Chondrocyte (in vitro differentiated cells): ENCODE data around the gene CAPRIN1. TPM values are rescaled to one million over a fixed set of nuclear protein-coding genes. Genes with fewer than 3 reads are reported as not detected.

ENCODE experiments used
- DNase-seq: peaks from one replicate; pipeline ENCODE4 v3.0.0; 2021; ENCODE audit warnings: mixed read lengths, low spot score
- H3K27ac Mint-ChIP-seq: one replicate; pipeline ENCODE4 v1.8.0; 2021; ENCODE audit warnings: mild to moderate bottlenecking, moderate library complexity, mixed read lengths; ENCODE audit not compliant: unreplicated experiment
- H3K27me3 Mint-ChIP-seq: 2 replicates; pipeline ENCODE4 v1.8.0; 2021; ENCODE audit warnings: low read depth, mixed read lengths
- H3K36me3 Mint-ChIP-seq: 2 replicates; pipeline ENCODE4 v1.8.0; 2021; ENCODE audit warnings: low read depth, mixed read lengths
- H3K4me1 Mint-ChIP-seq: 2 replicates; pipeline ENCODE4 v1.8.0; 2021; ENCODE audit warnings: low read depth, mild to moderate bottlenecking, mixed read lengths
- H3K4me3 Mint-ChIP-seq: one replicate; pipeline ENCODE4 v1.8.0; 2021; ENCODE audit warnings: mild to moderate bottlenecking, moderate library complexity, mixed read lengths; ENCODE audit not compliant: unreplicated experiment
- H3K9me3 Mint-ChIP-seq: 2 replicates; pipeline ENCODE4 v1.8.0; 2021; ENCODE audit warnings: low read depth, mixed read lengths
- CTCF ChIP-seq: fragments of 200-600 bp; sonication (generic); IDR thresholded peaks from 2 replicates; pipeline ENCODE4 v1.5.0; 2021; ENCODE audit warnings: antibody characterized with exemption, mild to moderate bottlenecking, moderate library complexity
- total RNA-seq: library from RNA; stranded (reverse); gene quantifications from 3 replicates; pipeline ENCODE4 v1.2.1, GENCODE V29; 2021

The CAPRIN1 gene
- total RNA-seq, 1 donor from 2014 or later, result 197 TPM

DNA sequence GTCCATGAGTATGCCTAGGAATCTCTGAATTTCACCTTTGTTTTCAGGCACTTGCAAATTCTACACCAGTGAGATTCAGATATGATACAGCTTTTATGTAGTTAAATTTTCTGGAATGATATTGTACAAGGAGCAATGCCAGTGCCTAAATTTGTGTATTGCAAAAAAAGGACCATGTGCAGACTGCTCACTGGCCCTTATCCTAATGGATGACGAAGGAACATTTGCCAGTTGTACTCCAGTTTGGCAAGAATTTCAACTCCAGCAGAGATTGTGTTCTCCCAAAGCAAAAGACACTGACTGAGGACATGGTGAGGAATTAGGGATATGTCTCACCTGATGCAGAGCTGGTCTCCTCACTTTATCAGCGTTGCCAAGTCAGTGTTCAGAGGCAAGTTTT is 62.5 kb downstream of the CAPRIN1 start:
- Mint-ChIP-seq H3K4me3 (no peak overlapping the region), H3K4me1 (no peaks in the 10 kb centered on the region), H3K27me3 (no peaks in the 10 kb centered on the region), H3K36me3 (peaks cover 46% of the 10 kb centered on the region), H3K9me3 (no peaks in the 10 kb centered on the region), H3K27ac (no peak overlapping the region)
- DNase-seq, result no peak
- no peak for TF ChIP-seq CTCF

DNA sequence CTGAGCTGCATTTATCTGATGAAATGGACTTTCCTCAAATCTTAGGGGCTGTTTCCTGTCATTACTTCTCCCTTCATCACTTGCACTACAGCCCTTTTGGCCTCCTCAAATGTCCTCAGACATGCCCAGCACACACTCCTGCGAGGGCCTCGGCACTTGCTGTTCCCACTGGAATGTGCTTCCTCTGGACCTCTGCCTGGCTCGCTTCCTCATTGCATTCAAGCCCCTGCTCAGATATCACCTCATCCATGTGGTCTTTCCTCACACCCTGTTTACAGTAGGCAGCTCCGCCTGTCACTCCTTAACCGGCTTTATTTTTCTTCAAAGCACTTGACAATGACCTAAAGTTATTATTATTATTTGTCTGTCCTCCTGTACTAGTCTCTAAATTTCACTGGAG is 62.9 kb downstream of the CAPRIN1 start:
- Mint-ChIP-seq H3K4me3 (no peak overlapping the region), H3K27ac (no peak overlapping the region), H3K36me3 (peaks cover 45% of the 10 kb centered on the region), H3K4me1 (no peaks in the 10 kb centered on the region), H3K27me3 (no peaks in the 10 kb centered on the region), H3K9me3 (no peaks in the 10 kb centered on the region)
- no peak for DNase-seq
- no peak for TF ChIP-seq CTCF

DNA sequence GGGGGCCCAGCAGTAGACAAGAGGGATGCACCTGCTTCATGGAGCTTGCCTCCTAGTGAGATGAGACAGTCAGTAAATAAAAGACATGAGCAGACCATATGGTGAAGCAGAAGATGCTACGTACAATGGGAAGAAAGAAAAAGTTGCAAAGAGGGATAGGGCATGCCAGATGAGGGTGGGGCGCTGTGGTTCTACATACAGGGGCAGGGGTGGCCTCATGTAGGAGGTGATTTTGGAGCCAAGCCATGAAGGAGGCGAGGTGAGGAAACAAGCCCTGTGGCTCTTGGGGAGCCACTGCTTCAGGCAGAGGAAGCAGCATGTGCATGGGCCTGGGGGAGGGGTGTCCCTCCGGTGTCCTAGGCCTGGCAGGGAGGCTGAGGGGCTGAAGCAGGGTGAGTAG is 69.1 kb downstream of the CAPRIN1 start:
- H3K4me1 Mint-ChIP-seq, result no peaks in the 10 kb centered on the region
- no peak for DNase-seq
- H3K9me3 Mint-ChIP-seq, result no peaks in the 10 kb centered on the region
- no peaks in the 10 kb centered on the region for H3K27me3 Mint-ChIP-seq
- peaks cover 48% of the 10 kb centered on the region for H3K36me3 Mint-ChIP-seq
- H3K27ac Mint-ChIP-seq, result no peak overlapping the region
- no peak for TF ChIP-seq CTCF
- no peak overlapping the region for H3K4me3 Mint-ChIP-seq

- no peaks in the 10 kb centered on the region for H3K27me3 Mint-ChIP-seq
- H3K9me3 Mint-ChIP-seq, result no peaks in the 10 kb centered on the region
- H3K36me3 Mint-ChIP-seq, result peaks cover 44% of the 10 kb centered on the region
- H3K4me1 Mint-ChIP-seq, result no peaks in the 10 kb centered on the region
- no peak for TF ChIP-seq CTCF
- no peak overlapping the region for H3K4me3 Mint-ChIP-seq
- H3K27ac Mint-ChIP-seq, result no peak overlapping the region
- DNase-seq, result no peak
Observed at GRCh38 chr11:34124885-34125668, 73.5 kb downstream of the CAPRIN1 start.

GRCh38 chr11:34126959-34127848 is 75.7 kb downstream of the CAPRIN1 start:
- H3K4me3 Mint-ChIP-seq, result no peak overlapping the region

More at GRCh38 chr11:34126959-34127848, 75.7 kb downstream of the CAPRIN1 start:
- DNase-seq, result no peak
- no peaks in the 10 kb centered on the region for H3K4me1 Mint-ChIP-seq
- no peak for TF ChIP-seq CTCF
- H3K27me3 Mint-ChIP-seq, result no peaks in the 10 kb centered on the region
- no peak overlapping the region for H3K27ac Mint-ChIP-seq
- H3K36me3 Mint-ChIP-seq, result peaks cover 40% of the 10 kb centered on the region
- H3K9me3 Mint-ChIP-seq, result no peaks in the 10 kb centered on the region
